GM12892 (cell line): ENCODE measurements around the gene RALGPS1.

Experiments
- POLR2A ChIP-seq: IDR thresholded peaks from 2 replicates; pipeline ENCODE4 v1.6.1; 2011; ENCODE audit warnings: low read depth, low read length, control low read depth
- POLR2AphosphoS5 ChIP-seq: IDR thresholded peaks from 2 replicates; pipeline ENCODE4 v1.6.1; 2011; ENCODE audit warnings: low read depth, low read length, control low read depth

GRCh38 chr9:127139071-127139731, 224.6 kb downstream of the RALGPS1 start:
- TF ChIP-seq POLR2AphosphoS5 (no peak), POLR2A (no peak)
